SIG-M5 (cell line): ENCODE results near the gene C10orf105.

Experiments used
- DNase-seq: peaks from one replicate; lab custom pipeline; 2025; lab: John Stamatoyannopoulos, UW

The C10orf105 gene

DNA sequence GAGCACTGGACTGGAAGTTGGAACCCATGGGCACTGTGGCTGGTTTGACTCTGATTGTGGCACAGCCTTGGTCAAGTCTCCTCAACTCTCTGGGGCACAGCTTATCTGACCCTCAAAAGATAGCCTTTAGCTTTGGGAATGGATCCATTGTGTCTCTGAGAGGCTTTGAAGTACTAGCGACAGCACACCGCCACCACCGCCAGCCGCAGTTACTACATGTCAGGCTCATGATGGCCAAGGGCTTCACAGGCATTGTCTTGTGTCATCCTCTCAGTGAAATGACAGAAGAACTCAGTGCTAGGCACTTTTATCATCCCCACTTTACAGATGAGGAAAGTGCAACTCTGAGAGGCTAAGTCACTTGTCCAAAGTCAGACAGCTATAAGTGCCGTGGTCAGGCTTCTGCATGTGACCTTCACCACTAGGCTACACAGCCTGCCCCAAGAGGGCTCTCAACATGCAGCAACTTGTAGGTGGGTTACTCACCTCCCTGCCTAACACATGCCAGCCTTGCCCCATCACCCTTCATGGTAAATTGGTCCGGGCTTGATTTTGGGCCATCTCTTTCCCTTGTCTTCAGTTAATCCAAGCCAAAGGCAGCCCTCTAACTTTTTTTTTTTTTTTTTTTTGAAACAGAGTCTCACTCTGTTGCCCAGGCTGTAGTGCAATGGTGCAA is 44.1 kb downstream of the C10orf105 start:
- DNase-seq: no peak

DNA sequence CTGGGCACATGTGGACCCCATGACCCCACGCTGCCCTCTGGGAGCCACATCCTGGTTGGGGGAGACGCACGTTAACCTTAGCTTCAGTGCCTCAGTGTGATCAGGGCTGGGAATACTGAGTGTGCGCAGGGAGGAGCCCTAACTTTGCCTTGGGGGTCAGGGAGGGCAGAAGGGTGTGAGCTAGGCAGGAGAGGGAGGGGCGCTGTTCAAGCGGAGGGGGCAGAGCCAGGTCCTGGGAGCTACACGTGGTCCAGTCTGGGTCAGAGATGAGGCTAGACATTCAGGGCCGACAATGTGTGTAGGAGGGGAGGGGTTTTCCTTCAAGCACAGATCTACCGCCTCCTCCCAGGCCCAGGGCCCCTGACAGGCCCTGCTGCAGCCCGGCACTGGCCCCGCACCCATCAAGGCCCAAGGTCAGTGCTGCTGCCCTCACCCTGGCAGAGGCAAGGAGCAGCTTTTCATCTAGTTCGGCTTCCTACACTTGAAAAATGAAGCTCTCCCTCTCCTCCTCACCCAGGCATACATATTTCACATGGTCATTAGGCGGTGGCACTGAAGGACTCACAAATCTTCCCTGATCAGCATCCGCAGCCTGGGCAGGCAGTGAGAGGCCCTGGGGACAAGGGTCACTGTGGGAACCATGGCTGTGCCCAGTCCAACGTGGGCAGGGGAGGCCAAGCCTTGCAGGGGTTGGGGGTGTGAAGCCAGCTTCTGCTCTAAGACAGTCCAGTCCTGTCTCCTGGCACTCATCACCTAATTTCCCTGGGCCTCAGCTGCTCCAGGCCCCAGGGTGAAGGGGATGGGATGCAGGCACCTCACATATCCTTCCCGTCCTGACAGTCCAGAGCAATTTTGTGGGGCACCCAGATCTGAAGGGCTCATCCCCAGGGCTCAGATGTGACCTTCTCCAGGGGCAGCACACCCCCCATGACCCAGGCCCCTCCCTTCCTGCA is 47.3 kb downstream of the C10orf105 start:
- no peak for DNase-seq

DNA sequence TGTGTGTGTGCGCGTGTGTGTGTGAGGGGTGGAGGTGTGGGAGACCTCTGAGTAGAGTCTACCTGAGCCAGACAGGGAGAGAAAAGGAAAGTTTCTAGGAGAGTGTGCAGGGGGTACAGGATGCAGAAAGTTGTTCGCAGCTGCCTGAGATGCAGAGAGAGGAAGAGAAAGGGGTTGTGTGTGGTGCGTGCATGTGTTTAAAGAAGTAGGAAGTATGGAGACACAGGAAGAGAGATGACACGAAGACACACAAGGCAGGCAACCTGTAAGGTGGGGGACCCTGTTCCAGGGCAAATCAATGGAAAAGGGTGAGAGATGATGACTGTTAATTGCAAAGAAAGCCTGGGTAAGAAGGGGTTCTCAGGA is 52.2 kb downstream of the C10orf105 start:
- no peak for DNase-seq

DNA sequence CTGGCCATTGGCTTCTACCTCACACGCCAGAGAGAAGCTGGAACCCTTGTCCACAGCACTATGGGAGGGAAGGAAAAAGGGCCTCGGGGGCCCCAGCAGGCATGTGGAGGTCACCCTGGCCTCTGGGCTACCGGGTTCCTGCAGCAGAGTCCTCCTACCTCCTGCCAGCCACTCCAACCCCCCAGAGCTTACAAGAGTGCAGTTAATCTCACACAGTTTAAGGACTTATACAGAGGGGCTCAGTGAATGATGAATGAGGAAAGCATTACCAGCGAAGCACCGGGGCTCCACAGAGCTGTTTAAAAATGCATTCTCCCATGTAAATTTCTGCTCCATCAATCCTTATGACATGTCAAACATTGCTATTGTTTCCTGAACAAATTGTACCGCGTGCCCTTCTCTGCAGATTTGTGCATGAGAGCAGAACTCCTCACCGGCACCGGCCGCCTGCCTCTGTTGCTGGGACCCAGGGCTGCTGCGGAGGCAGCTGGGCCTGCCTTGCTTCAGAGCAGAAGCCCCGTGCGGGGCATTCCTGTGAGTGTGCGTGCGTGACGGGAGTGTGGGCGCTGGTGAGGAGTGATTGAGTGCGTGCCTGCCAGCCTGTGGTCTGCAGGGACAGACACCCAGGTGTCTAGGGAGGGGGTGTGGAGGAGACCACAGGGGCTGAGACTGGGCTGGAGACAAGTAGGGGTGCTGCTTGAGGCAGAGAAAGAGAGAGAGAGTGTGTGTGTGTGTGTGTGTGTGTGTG is 52.8 kb downstream of the C10orf105 start:
- no peak for DNase-seq

DNA sequence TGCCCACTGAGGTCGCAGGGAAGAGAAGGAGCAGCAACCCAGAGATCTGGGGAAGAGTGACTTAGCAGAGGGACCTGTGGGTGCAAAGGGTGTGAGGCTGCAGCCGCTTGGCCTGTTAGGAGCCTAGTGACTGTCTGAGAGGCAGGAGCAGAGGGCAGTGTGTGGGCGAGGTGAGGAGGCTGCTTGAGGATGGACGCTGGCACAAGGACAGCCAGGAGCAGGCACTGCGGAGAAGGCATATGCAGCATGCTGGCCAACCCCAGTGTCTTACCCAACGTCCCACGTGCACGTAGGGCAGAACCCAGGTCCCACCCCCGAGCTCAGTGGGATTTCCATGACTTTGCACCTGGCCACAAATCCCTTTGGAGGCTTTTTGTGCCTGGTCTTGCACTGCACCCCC is 54.1 kb downstream of the C10orf105 start:
- DNase-seq: no peak

DNA sequence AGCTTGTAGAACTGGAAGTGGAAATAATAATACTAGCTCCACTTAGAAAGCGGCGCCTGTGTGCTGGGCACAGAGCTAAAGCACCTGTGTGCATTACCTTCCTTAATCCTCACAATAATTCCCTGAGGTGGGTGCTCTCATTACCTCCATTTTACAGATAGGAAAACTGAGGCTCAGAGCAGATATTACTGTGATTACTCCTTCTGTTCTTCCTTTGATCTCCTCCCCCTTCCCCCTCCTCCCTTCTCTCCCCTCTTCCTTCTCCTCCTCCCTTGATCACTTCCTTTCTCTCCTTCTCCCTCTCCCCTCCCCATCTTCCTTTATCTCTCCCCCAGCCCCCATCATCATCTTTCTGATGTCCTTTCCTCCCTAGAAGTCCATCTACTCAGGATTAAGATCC is 55.0 kb downstream of the C10orf105 start:
- no peak for DNase-seq

DNA sequence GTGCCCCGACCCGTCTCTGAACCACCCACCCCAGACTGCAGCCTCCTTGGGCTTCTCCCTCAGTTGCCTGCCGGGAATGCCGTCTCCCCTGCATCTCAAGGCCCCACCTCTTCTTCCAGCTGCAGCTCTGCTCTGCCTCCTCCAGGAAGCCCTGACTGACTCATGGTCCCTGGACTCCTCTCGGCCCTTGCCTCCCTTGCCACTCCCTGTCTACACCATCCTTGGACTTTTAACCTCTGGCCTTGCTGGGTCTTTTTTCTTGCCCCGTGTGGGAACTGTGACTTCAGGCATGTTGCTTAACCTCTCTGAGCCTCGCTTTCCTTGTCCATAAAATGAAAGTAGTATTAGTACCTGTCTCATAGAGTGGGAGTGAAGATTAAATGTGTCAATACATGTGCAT is 56.3 kb downstream of the C10orf105 start:
- DNase-seq: no peak

DNA sequence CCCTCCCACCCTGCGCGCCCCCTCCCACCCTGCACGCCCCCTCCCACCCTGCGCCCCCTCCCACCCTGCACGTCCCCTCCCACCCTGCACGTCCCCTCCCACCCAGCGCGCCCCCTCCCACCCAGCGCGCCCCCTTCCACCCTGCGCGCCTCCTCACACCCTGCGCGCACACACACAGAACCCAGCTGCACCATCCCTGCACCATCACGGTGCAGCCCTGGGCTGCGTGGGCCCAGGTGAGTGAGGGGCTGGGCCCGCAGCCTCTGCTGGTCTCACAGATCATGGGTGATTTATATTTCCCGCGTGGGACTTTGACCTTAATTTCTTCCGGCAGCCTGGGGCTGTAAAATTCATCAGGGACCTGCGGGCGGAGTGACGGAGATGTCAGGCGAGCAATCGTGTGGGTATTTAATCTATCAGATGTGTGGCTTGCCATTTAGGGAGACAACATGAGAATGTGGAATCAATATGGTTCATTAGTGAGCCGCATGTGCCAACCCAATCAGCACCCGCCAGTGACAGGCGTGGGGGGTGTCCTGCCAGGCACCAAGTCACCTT is 57.7 kb downstream of the C10orf105 start:
- no peak for DNase-seq
